Progenitor cell of endocrine pancreas (in vitro differentiated cells): ENCODE data around the gene HLCS. TPM values are rescaled to one million over a fixed set of nuclear protein-coding genes. Genes with fewer than 3 reads are reported as not detected.

Experiments
- DNase-seq: peaks from one replicate; pipeline ENCODE4 v3.0.0; 2021; ENCODE audit warnings: low spot score; ENCODE audit not compliant: unreplicated experiment
- H3K27ac Mint-ChIP-seq: 2 replicates; pipeline ENCODE4 v1.8.0; 2021; ENCODE audit warnings: mild to moderate bottlenecking, moderate library complexity, mixed read lengths
- H3K27me3 Mint-ChIP-seq: 2 replicates; pipeline ENCODE4 v1.8.0; 2021; ENCODE audit warnings: mixed read lengths
- H3K36me3 Mint-ChIP-seq: 2 replicates; pipeline ENCODE4 v1.8.0; 2022; ENCODE audit warnings: mixed read lengths; ENCODE audit not compliant: insufficient read depth
- H3K4me1 Mint-ChIP-seq: 2 replicates; pipeline ENCODE4 v1.8.0; 2021; ENCODE audit warnings: low read depth, mixed read lengths
- H3K4me3 Mint-ChIP-seq: 2 replicates; pipeline ENCODE4 v1.8.0; 2021; ENCODE audit warnings: low read depth, mild to moderate bottlenecking, moderate library complexity, mixed read lengths
- H3K9me3 Mint-ChIP-seq: 2 replicates; pipeline ENCODE4 v1.8.0; 2021; ENCODE audit warnings: low read depth, mixed read lengths
- CTCF ChIP-seq: fragments of 200-600 bp; sonication (generic); IDR thresholded peaks from one replicate; pipeline ENCODE4 v1.5.0; 2021; ENCODE audit warnings: antibody characterized with exemption, mild to moderate bottlenecking; ENCODE audit not compliant: unreplicated experiment
- total RNA-seq: library from RNA; stranded (reverse); gene quantifications from 2 replicates; pipeline ENCODE4 v1.2.1, GENCODE V29; 2021

HLCS gene
- total RNA-seq, 1 donor from 2014 or later, result 34.3 TPM

GRCh38 chr21:36704958-36705678, 261.4 kb downstream of the HLCS start:
- no peak for DNase-seq
- peaks cover 12% of the 10 kb centered on the region for H3K4me1 Mint-ChIP-seq
- H3K4me3 Mint-ChIP-seq, result no peak overlapping the region
- no peaks in the 10 kb centered on the region for H3K36me3 Mint-ChIP-seq
- H3K9me3 Mint-ChIP-seq, result no peaks in the 10 kb centered on the region
- no peak overlapping the region for H3K27ac Mint-ChIP-seq
- TF ChIP-seq CTCF, result no peak
- H3K27me3 Mint-ChIP-seq, result peaks cover 88% of the 10 kb centered on the region

GRCh38 chr21:36704281-36704957, 262.1 kb downstream of the HLCS start:
- H3K9me3 Mint-ChIP-seq, result no peaks in the 10 kb centered on the region
- H3K36me3 Mint-ChIP-seq, result no peaks in the 10 kb centered on the region
- H3K4me3 Mint-ChIP-seq, result no peak overlapping the region
- peaks cover 84% of the 10 kb centered on the region for H3K27me3 Mint-ChIP-seq
- TF ChIP-seq CTCF, result no peak
- peaks cover 12% of the 10 kb centered on the region for H3K4me1 Mint-ChIP-seq
- no peak for DNase-seq
- no peak overlapping the region for H3K27ac Mint-ChIP-seq

- peaks cover 11% of the 10 kb centered on the region for H3K4me1 Mint-ChIP-seq
- H3K4me3 Mint-ChIP-seq, result no peak overlapping the region
- no peaks in the 10 kb centered on the region for H3K9me3 Mint-ChIP-seq
- DNase-seq, result no peak
- no peaks in the 10 kb centered on the region for H3K36me3 Mint-ChIP-seq
- H3K27ac Mint-ChIP-seq, result no peak overlapping the region
- H3K27me3 Mint-ChIP-seq, result peaks cover 82% of the 10 kb centered on the region
- no peak for TF ChIP-seq CTCF
These were observed 262.7 kb downstream of the HLCS start for GRCh38 chr21:36703626-36704280.

GRCh38 chr21:36703123-36703522, 263.3 kb downstream of the HLCS start:
- no peaks in the 10 kb centered on the region for H3K36me3 Mint-ChIP-seq
- H3K4me3 Mint-ChIP-seq, result no peak overlapping the region
- peaks cover 5% of the 10 kb centered on the region for H3K4me1 Mint-ChIP-seq

More at GRCh38 chr21:36703123-36703522, 263.3 kb downstream of the HLCS start:
- no peak for TF ChIP-seq CTCF
- Mint-ChIP-seq H3K27ac (no peak overlapping the region), H3K9me3 (no peaks in the 10 kb centered on the region), H3K27me3 (peaks cover 80% of the 10 kb centered on the region)
- DNase-seq, result no peak
